ENCODE results near the gene PTGDS. TPM values are rescaled to one million over a fixed set of nuclear protein-coding genes. Genes with fewer than 3 reads are reported as not detected.

The PTGDS gene
- total RNA-seq, 2 experiments from 2014 or later: not detected

- ChIA-PET CTCF (interaction anchor here (0.9 to 1.2 kb wide), 3 partner anchors 21 to 81 kb away, joined by 3 to 4 read pairs (median 3); no protein-coding TSS in a partner anchor), POLR2A (interaction anchor here (1.7 kb wide), 1 partner anchor 16 kb away, joined by 5 read pairs; no protein-coding TSS in a partner anchor)
Measured at GRCh38 chr9:136954270-136955083, 22.8 kb upstream of the PTGDS start.

GRCh38 chr9:136955202-136955942, 21.9 kb upstream of the PTGDS start:
- ChIA-PET CTCF (interaction anchor here (1.0 to 1.2 kb wide), 2 partner anchors 74 to 80 kb away, joined by 3 to 4 read pairs; no protein-coding TSS in a partner anchor), POLR2A (interaction anchor here (0.7 kb wide), 1 partner anchor 39 kb away, joined by 4 read pairs; no protein-coding TSS in a partner anchor)

GRCh38 chr9:136955943-136956335, 21.4 kb upstream of the PTGDS start:
- POLR2A ChIA-PET: interaction anchor here (0.7 kb wide), 1 partner anchor 38 kb away, joined by 4 read pairs; no protein-coding TSS in a partner anchor
- CTCF ChIA-PET: no interaction called here

- ChIA-PET POLR2A (no interaction called here), CTCF (no interaction called here)
Measured at GRCh38 chr9:136956604-136957003, 20.7 kb upstream of the PTGDS start.

GRCh38 chr9:136957461-136957860, 19.8 kb upstream of the PTGDS start:
- ChIA-PET POLR2A (no interaction called here), CTCF (no interaction called here)

- POLR2A ChIA-PET: no interaction called here
- CTCF ChIA-PET: interaction anchor here (1.7 kb wide), 1 partner anchor 74 kb away, joined by 5 read pairs; the partner anchor contains the start of gene FUT7
Measured at GRCh38 chr9:136957901-136958300, 19.4 kb upstream of the PTGDS start.

- CTCF ChIA-PET: interaction anchor here (1.7 kb wide), 1 partner anchor 73 kb away, joined by 5 read pairs; the partner anchor contains the start of gene FUT7
- POLR2A ChIA-PET: no interaction called here
Measured at GRCh38 chr9:136958473-136958872, 18.8 kb upstream of the PTGDS start.

GRCh38 chr9:136958898-136959850, 18.1 kb upstream of the PTGDS start:
- ChIA-PET POLR2A (no interaction called here), CTCF (interaction anchor here (0.7 to 1.7 kb wide), 4 partner anchors 17 to 117 kb away, joined by 3 to 5 read pairs (median 4); partner anchors contain the start of gene FUT7)

GRCh38 chr9:136960212-136960937, 16.9 kb upstream of the PTGDS start:
- ChIA-PET CTCF (interaction anchor here (0.7 to 1.3 kb wide), 3 partner anchors 16 to 75 kb away, joined by 3 to 4 read pairs (median 4); no protein-coding TSS in a partner anchor), POLR2A (interaction anchor here (0.5 to 0.9 kb wide), 2 partner anchors 21 to 84 kb away, joined by 3 read pairs; no protein-coding TSS in a partner anchor)

- CTCF ChIA-PET: interaction anchor here (0.7 to 1.3 kb wide), 2 partner anchors 13 to 17 kb away, joined by 3 read pairs; no protein-coding TSS in a partner anchor
Measured at GRCh38 chr9:136960938-136961275, 16.4 kb upstream of the PTGDS start.

GRCh38 chr9:136961279-136962065, 15.8 kb upstream of the PTGDS start:
- ChIA-PET CTCF (interaction anchor here (1.3 kb wide), 1 partner anchor 13 kb away, joined by 3 read pairs; no protein-coding TSS in a partner anchor), POLR2A (interaction anchor here (0.9 kb wide), 1 partner anchor 22 kb away, joined by 3 read pairs; no protein-coding TSS in a partner anchor)

More at GRCh38 chr9:136960938-136961275, 16.4 kb upstream of the PTGDS start:
- POLR2A ChIA-PET: interaction anchor here (0.9 kb wide), 1 partner anchor 22 kb away, joined by 3 read pairs; no protein-coding TSS in a partner anchor

- CTCF ChIA-PET: interaction anchor here (1.3 kb wide), 1 partner anchor 14 kb away, joined by 3 read pairs; no protein-coding TSS in a partner anchor
- POLR2A ChIA-PET: no interaction called here
Measured at GRCh38 chr9:136962163-136962562, 15.1 kb upstream of the PTGDS start.

- ChIA-PET POLR2A (no interaction called here), CTCF (no interaction called here)
Measured at GRCh38 chr9:136962701-136963248, 14.5 kb upstream of the PTGDS start.

GRCh38 chr9:136963341-136963740, 14.0 kb upstream of the PTGDS start:
- ChIA-PET POLR2A (no interaction called here), CTCF (no interaction called here)

- POLR2A ChIA-PET: no interaction called here
- CTCF ChIA-PET: interaction anchor here (1.4 kb wide), 1 partner anchor 71 kb away, joined by 4 read pairs; no protein-coding TSS in a partner anchor
Measured at GRCh38 chr9:136963751-136964150, 13.6 kb upstream of the PTGDS start.

- CTCF ChIA-PET: interaction anchor here (1.0 to 1.4 kb wide), 5 partner anchors 11 to 122 kb away, joined by 3 to 8 read pairs (median 3); partner anchors contain the start of genes AJM1 and CLIC3
Measured at GRCh38 chr9:136964171-136964689, 13.1 kb upstream of the PTGDS start.

More at GRCh38 chr9:136964171-136964689, 13.1 kb upstream of the PTGDS start:
- POLR2A ChIA-PET: no interaction called here
